ENCODE data around the gene ERP27.

DNA sequence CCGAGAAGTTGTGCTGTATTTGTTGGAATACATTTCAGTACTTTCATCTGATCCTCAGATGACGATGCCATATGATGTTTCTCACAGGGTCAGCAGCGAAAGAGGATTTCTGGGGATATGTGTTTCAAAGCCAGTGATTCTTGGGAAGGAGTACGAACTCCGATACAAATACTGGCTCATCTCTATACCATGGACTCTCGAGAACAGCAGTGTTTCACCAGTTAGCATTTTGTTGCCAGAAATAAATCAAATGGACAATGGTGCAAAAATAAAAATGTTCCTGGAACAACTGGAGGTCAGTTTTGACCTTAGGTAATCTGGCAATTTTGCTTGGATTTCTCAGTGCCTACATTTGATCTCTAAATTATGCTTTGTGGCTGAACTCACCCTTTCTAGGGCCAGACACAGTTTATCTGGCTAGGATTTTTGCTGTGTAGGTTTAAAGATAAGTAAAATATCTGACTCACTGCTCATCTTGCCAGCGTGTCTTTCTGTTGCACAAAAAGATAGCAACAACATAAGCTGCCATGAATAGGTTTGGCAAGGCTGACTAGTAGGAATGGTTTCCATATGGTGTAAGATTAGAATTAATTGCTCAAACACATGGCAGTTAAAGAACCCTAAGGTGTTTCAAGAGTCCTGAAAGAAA lies 41.7 kb downstream of the ERP27 start:
- TF ChIP-seq, protein P1, sequence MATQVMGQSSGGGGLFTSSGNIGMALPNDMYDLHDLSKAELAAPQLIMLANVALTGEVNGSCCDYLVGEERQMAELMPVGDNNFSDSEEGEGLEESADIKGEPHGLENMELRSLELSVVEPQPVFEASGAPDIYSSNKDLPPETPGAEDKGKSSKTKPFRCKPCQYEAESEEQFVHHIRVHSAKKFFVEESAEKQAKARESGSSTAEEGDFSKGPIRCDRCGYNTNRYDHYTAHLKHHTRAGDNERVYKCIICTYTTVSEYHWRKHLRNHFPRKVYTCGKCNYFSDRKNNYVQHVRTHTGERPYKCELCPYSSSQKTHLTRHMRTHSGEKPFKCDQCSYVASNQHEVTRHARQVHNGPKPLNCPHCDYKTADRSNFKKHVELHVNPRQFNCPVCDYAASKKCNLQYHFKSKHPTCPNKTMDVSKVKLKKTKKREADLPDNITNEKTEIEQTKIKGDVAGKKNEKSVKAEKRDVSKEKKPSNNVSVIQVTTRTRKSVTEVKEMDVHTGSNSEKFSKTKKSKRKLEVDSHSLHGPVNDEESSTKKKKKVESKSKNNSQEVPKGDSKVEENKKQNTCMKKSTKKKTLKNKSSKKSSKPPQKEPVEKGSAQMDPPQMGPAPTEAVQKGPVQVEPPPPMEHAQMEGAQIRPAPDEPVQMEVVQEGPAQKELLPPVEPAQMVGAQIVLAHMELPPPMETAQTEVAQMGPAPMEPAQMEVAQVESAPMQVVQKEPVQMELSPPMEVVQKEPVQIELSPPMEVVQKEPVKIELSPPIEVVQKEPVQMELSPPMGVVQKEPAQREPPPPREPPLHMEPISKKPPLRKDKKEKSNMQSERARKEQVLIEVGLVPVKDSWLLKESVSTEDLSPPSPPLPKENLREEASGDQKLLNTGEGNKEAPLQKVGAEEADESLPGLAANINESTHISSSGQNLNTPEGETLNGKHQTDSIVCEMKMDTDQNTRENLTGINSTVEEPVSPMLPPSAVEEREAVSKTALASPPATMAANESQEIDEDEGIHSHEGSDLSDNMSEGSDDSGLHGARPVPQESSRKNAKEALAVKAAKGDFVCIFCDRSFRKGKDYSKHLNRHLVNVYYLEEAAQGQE (IDR thresholded peaks at IDR 0.05; ENCODE audit: low read depth, low read length), result no peak
- TF ChIP-seq TAF1 (IDR thresholded peaks at IDR 0.05; ENCODE audit: borderline replicate concordance, low read depth, low read length) (no peak), ZBTB33 (IDR thresholded peaks at IDR 0.05; ENCODE audit: borderline replicate concordance, low read depth) (no peak), CTCF (IDR thresholded peaks at IDR 0.05) (no peak), RFX5 (IDR thresholded peaks at IDR 0.05; ENCODE audit: low read length) (no peak), TCF12 (IDR thresholded peaks at IDR 0.05) (peak; percentile 87), FOXM1 (IDR thresholded peaks at IDR 0.05; ENCODE audit: low read depth) (no peak)
